Measurements from ENCODE around the gene NR5A1.

The NR5A1 gene

DNA sequence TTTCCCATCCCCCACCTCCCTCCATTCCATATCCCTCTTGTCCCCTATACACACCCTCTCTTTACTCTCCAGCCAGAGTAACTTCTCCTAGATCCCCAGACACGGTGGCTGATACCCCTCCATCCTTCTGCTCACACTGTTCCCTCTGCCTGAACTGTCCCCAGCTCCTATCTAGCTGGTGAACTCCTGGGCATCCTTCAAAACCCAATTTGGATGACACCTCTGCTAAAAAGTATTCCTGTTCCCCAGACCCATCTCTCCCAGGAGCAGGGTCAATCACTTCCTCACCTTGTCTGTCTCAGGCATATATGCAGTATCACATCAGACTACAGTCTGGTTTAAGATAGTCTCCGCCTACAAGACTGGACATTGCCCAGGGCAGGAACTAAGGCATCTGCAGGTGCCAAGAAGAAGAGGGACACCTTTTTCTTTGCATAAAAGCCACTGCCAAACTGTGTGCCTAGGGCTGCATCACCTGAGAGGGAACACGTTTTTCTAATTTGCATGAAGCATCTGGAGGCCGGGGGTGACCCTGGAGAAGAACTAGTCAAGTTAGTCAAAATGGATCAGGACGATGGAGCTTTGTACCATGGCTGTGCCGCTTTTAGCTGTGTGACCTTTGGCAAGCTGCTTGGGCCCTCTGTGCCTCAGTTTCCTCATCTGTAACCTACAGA is 27.1 kb downstream of the NR5A1 start:
- no peak for DNase-seq

GRCh38 chr9:124479371-124479770 is 27.8 kb downstream of the NR5A1 start:
- DNase-seq, result no peak

GRCh38 chr9:124478354-124478753 is 28.8 kb downstream of the NR5A1 start:
- DNase-seq, result no peak

GRCh38 chr9:124477648-124478285 is 29.4 kb downstream of the NR5A1 start:
- DNase-seq, result no peak

GRCh38 chr9:124477211-124477647 is 30.0 kb downstream of the NR5A1 start:
- DNase-seq, result no peak

DNA sequence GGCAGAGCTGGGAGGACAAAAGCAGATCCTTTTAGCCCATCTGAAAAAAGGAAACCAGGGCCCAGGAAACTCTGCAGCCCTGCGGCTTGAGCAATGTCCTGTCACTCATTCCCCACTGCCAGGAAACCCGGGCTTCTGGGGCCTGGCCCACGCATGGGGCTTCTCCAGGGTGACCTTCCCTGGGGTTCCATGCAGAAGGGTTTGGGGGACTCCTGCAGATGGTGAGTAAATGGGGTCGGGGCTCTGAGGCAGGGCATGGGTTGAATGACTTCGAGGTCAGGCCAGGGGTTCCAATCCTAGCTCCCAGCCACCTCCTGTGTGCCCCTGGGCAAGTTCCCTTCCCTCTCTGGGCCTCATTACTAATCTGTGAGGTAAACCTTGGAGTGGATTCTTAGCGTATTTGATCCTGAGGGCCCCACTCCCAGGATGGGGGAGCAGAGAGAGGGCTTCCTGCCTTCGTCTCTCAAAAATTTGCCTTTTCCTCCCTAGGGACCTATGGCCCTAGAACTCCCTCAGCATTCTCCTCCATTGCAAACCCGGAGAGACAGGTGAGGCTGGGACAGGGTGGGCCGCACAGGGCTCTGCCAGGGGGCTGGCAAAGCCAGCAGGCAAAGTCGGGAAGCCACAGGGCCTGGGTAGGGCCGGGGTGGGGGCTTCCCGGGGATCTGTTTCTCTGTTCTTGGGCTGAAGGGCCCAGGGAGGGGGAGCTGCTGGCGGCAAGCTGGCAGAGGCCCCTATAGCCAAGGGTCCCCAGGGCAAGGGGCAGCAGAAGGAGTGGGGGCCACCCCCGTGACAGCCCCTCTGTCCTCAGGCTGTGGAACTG is 31.1 kb downstream of the NR5A1 start:
- DNase-seq, result no peak

GRCh38 chr9:124475158-124475867 is 31.9 kb downstream of the NR5A1 start:
- DNase-seq, result no peak

GRCh38 chr9:124474151-124474550 is 33.0 kb downstream of the NR5A1 start:
- DNase-seq, result no peak

- DNase-seq, result no peak
Measured at GRCh38 chr9:124473310-124473709, 33.9 kb downstream of the NR5A1 start.

DNA sequence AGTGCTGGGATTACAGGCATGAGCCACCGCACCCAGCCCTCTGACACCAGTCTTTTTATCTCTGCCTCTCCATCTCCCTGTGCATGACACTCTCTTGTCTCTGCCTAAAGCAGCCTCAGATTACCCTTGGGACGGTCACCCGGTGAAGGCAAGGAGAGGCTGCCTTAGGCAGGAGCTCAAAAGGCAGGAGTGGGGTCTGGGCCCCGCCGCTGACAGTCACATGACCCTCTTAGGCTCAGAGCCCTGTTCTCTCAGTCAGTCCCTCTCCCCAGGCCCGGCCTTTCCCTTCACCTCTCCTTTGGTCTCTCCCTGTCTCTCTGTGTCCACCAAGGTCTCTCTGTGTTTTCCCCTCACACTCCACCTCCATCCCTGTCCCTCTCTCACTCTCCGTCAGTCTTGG is 34.4 kb downstream of the NR5A1 start:
- DNase-seq, result no peak

DNA sequence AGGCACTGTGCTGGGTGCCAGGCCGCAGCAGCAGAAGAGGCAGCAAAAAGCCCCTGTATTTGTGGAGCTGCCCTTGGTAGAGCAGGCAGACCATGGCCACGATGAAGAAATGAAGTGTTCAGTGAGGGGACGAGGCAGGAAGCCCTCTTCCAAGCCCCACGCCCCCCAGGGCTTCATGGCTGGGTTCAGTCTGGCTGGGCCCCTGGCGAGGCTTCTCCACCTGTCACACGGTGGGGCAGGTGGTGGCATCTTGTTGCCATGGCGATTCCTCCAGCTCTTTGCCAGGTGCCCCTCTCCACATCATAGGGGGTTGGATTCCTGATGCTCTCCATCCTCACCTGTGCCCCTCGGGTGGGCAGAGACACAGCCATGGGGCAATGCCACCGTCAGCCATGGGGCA is 35.4 kb downstream of the NR5A1 start:
- DNase-seq, result no peak

DNA sequence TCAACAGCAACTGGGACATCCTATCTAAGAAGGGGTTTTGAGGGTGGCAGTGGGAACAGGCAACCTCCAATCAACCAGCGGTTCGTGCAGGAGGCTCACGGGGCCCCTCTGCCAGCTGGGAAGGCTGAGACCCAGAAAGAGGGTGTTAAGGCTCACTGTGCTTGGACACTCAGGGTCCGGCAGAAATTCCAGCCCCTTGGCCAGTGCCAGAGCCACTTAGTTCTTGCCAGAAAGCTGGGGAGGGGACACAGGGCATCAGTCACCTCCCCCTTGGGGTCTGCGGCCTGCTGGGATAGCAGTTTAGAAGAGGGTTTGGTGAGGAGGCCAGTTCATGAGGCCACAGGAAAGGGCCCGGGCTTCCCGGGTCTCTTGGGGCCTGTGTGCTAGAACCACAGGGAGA is 36.5 kb downstream of the NR5A1 start:
- DNase-seq, result no peak

DNA sequence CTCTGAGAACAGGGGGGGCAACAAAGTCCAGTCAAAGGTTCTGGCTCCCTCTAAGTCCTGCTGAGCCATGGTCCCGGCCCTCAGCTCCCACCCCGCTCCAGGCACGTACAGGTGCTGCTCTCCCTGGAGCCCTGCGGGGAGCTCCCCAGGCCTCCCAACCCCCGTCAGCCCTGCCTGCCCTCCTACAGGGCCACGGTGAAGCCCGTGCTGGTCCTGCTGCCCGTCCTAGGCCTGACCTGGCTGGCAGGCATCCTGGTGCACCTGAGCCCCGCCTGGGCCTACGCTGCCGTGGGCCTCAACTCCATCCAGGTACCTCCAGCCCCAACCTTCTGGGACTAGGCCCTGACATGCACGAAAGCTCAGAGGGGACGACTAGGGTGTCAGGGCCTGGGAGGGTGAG is 36.9 kb downstream of the NR5A1 start:
- DNase-seq, result no peak

GRCh38 chr9:124469011-124469832 is 38.0 kb downstream of the NR5A1 start:
- DNase-seq, result no peak

- no peak for DNase-seq
Measured at GRCh38 chr9:124468061-124468740, 39.0 kb downstream of the NR5A1 start.

- no peak for DNase-seq
Measured at GRCh38 chr9:124467410-124468060, 39.7 kb downstream of the NR5A1 start.

DNA sequence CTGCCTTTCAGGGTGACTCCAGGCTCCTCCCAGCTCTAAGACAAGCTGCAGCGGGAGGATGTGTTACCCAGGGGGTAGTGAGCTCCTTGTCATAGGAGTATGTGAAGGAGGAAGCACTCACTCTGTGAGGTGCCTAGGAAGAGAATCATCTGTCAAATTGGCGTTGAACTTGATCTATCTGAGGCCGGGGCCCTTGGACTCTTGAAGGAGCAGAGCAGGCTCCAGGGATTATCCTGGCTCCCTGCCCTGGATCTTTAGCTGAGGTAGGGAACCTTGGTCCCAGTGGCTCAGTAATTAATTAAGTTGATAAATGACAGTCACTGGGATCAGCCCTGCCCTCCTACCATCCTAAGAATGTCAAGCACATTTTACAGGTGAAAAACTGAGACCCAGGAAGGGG is 41.5 kb downstream of the NR5A1 start:
- DNase-seq, result no peak

DNA sequence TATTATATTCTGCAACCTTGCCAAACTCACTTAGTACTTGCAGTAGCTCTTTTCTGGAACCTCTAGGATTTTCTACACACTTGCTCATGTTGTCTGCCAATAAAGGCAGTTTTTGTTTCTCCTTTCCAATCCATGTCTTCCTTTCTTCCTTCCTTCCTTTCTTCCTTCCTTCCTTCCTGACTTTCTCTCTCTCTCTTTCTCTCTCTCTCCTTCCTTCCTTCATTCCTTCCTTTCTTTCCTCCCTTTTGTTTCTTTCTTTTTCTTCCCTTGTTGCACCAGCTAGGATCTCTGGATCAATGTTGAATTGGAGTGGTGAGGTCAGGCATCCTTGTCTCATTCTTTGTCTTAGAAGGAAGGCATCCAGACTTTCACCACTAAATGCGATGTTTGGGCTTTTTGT is 44.5 kb downstream of the NR5A1 start:
- no peak for DNase-seq

GRCh38 chr9:124458441-124458840 is 48.8 kb downstream of the NR5A1 start:
- no peak for DNase-seq

GRCh38 chr9:124457887-124458431 is 49.2 kb downstream of the NR5A1 start:
- no peak for DNase-seq

Data from CD4-positive, alpha-beta T cell treated with Interleukin-12 subunit alpha and Interleukin-12 subunit beta, for 1 hour (primary cell).